ENCODE results near the gene FBXO10.

Gene FBXO10

DNA sequence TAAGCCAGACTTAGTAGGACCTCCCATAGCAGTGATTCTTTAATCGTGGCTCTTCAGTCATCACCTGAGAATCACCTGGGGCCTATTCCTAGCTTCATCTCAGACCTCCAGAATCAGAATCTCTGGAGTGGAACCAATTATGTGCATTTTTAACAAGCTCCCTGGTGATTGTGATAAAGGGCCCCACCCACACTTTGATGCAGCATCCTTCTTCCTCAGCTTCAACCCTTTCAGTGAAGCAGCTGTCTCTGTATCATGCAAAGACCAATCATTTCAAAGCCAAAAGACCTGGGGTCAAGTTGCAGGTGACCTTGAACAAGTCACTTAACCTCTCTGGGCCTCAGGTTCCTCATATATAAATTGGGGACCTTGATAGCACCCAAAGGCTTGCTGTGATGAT is 17.1 kb downstream of the FBXO10 start:
- TF ChIP-seq JUND (IDR thresholded peaks at IDR 0.05; ENCODE audit: low read depth): no peak
- no peak for DNase-seq (ENCODE audit: low read depth in 1 of 2, low spot score in 1 of 2)
- in situ Hi-C loops (cut with HindIII; ENCODE audit: low pct_unique_long_range_greater_than_20kb, low sequenced_read_pairs): no loop called here

DNA sequence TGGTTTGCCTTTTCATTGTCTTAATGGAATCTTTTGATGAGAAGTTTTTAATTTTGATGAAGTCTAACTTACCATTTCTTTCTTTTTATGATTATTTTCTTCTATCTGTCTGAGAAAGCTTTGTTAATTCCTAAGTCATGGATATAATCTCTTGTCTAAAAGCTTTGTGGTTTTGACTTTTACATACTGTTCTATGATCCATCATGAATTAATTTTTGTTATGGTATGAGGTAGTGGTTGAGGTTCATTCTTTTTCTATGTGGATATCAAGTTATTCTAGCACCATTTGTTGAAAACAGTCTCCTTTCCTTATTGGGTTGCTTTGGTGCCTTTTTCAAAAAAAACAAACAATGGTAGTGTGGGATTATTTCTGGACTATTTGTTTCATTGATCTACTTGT is 20.4 kb downstream of the FBXO10 start:
- no peak for TF ChIP-seq JUND (IDR thresholded peaks at IDR 0.05; ENCODE audit: low read depth)
- no peak for DNase-seq (ENCODE audit: low read depth in 1 of 2, low spot score in 1 of 2)
- in situ Hi-C loops (cut with HindIII; ENCODE audit: low pct_unique_long_range_greater_than_20kb, low sequenced_read_pairs): no loop called here

DNA sequence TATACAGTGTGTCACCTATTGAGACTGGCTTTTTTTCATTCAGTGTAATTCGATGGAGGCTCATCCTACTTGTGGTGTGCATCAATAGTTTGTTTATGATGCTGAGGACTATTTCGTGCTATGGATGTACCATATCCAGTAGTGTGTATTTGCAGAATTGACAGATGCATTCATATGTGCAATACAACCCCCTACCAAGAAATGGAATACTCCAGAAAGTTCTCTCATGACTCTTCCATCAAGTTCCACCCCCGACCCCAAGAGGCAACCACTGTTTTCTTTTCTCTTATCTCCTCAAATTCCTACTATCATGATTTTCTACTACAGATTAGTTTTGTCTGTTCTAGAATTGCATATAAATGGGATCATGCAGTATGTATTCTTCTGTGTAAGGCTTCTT is 21.9 kb downstream of the FBXO10 start:
- DNase-seq (ENCODE audit: low read depth in 1 of 2, low spot score in 1 of 2): no peak
- in situ Hi-C loops (cut with HindIII; ENCODE audit: low pct_unique_long_range_greater_than_20kb, low sequenced_read_pairs): no loop called here
- TF ChIP-seq JUND (IDR thresholded peaks at IDR 0.05; ENCODE audit: low read depth): no peak

DNA sequence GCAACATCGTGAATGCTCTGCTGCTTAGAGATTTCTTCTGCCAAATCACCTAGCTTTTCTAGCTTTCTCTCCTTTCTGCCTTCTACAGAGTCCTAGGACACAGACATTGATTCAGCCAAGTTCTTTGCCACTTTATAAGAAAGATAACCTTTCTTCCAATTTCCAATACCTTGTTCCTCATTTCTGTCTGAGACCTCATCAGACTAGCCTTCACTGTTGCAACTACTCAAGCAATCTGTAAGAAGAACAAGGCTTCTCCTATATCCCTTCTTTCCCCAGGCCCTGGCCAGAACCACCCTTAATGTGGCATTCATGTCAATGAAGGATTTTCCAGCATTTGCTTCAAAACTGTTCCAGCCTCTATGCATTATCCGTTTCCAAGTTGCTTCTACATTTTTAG is 24.3 kb downstream of the FBXO10 start:
- no peak for TF ChIP-seq JUND (IDR thresholded peaks at IDR 0.05; ENCODE audit: low read depth)
- in situ Hi-C loops (cut with HindIII; ENCODE audit: low pct_unique_long_range_greater_than_20kb, low sequenced_read_pairs): no loop called here
- no peak for DNase-seq (ENCODE audit: low read depth in 1 of 2, low spot score in 1 of 2)

GRCh38 chr9:37551468-37551867 is 24.7 kb downstream of the FBXO10 start:
- in situ Hi-C loops (cut with HindIII; ENCODE audit: low pct_unique_long_range_greater_than_20kb, low sequenced_read_pairs): no loop called here
- DNase-seq (ENCODE audit: low read depth in 1 of 2, low spot score in 1 of 2): no peak
- TF ChIP-seq JUND (IDR thresholded peaks at IDR 0.05; ENCODE audit: low read depth): no peak

DNA sequence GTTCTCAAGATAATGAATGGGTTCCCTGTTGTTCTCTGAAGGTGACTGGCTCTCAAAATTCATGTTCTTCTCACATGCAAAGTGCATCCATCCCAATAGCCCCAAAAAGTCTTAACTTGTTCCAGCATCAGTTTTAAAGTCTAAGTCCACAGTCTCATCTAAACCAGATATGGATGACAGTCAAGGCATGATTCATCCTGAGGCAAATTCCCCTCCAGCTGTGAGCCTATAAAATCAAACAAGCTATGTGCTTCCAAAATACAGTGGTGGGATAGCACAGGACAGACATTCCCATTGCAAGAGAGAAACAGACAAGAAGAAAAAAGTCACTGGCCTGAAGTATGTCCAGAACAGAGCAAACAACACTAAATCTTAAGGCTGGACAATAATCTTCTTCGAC is 25.4 kb downstream of the FBXO10 start:
- no peak for TF ChIP-seq JUND (IDR thresholded peaks at IDR 0.05; ENCODE audit: low read depth)
- in situ Hi-C loops (cut with HindIII; ENCODE audit: low pct_unique_long_range_greater_than_20kb, low sequenced_read_pairs): no loop called here

DNA sequence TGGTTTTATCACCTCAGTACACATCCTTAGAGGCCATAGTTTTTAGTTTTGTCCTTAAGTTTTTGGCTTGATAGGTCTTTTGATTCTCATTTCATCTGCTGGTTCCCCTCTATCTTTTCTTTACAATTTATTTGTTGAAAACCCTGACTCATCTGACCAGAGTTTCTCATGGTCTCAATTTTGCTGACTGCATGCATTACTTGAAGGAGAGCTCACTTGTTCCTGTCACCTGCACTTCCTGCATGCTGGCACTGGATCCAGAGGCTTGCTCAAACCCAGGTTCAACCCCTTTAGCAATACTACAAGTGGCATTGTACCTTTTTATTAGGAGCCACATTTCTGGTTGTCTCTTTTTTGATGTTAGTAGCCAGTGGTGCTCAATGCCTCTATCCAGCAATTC is 26.7 kb downstream of the FBXO10 start:
- no peak for DNase-seq (ENCODE audit: low read depth in 1 of 2, low spot score in 1 of 2)
- no peak for TF ChIP-seq JUND (IDR thresholded peaks at IDR 0.05; ENCODE audit: low read depth)

More for the DNA sequence above, 25.4 kb downstream of the FBXO10 start:
- no peak for DNase-seq (ENCODE audit: low read depth in 1 of 2, low spot score in 1 of 2)

DNA sequence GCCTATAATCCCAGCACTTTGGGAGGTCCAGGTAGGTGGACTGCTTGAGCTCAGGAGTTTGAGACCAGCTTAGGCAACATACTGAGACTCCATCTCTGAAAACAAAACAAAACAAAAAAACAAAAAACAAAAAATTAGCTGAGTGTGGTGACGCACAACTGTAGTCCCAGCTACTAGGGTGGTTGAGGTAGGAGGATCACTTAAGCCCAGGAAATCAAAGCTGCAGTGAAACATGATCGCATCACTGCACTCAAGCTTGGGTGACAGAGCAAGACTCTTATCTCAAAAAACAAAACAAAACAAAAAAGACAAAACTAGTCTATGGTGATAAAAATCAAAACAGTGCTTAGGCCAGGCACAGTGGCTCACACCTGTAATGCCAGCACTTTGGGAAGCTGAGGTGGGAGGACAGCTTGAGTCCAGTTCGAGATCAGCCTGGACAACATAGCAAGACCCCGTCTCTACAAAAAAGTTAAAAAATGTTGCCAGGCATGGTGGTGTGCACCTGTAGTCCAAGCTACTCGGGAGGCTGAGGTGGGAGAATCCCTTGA is 28.8 kb downstream of the FBXO10 start:
- no peak for TF ChIP-seq JUND (IDR thresholded peaks at IDR 0.05; ENCODE audit: low read depth)
- in situ Hi-C loops (cut with HindIII; ENCODE audit: low pct_unique_long_range_greater_than_20kb, low sequenced_read_pairs): no loop called here

More for the DNA sequence above, 26.7 kb downstream of the FBXO10 start:
- in situ Hi-C loops (cut with HindIII; ENCODE audit: low pct_unique_long_range_greater_than_20kb, low sequenced_read_pairs): no loop called here

GRCh38 chr9:37543468-37543867 is 32.7 kb downstream of the FBXO10 start:
- no peak for DNase-seq (ENCODE audit: low read depth in 1 of 2, low spot score in 1 of 2)
- no peak for TF ChIP-seq JUND (IDR thresholded peaks at IDR 0.05; ENCODE audit: low read depth)
- in situ Hi-C loops (cut with HindIII; ENCODE audit: low pct_unique_long_range_greater_than_20kb, low sequenced_read_pairs): no loop called here

More for the DNA sequence above, 28.8 kb downstream of the FBXO10 start:
- DNase-seq (ENCODE audit: low read depth in 1 of 2, low spot score in 1 of 2): no peak

GRCh38 chr9:37542895-37543294 is 33.3 kb downstream of the FBXO10 start:
- in situ Hi-C loops (cut with HindIII; ENCODE audit: low pct_unique_long_range_greater_than_20kb, low sequenced_read_pairs): no loop called here
- TF ChIP-seq JUND (IDR thresholded peaks at IDR 0.05; ENCODE audit: low read depth): no peak
- DNase-seq (ENCODE audit: low read depth in 1 of 2, low spot score in 1 of 2): peak in 1 of 2 experiments; percentile 3

- in situ Hi-C loops (cut with HindIII; ENCODE audit: low pct_unique_long_range_greater_than_20kb, low sequenced_read_pairs): no loop called here
- TF ChIP-seq JUND (IDR thresholded peaks at IDR 0.05; ENCODE audit: low read depth): no peak
- no peak for DNase-seq (ENCODE audit: low read depth in 1 of 2, low spot score in 1 of 2)
Observed at GRCh38 chr9:37542488-37542887, 33.7 kb downstream of the FBXO10 start.

DNA sequence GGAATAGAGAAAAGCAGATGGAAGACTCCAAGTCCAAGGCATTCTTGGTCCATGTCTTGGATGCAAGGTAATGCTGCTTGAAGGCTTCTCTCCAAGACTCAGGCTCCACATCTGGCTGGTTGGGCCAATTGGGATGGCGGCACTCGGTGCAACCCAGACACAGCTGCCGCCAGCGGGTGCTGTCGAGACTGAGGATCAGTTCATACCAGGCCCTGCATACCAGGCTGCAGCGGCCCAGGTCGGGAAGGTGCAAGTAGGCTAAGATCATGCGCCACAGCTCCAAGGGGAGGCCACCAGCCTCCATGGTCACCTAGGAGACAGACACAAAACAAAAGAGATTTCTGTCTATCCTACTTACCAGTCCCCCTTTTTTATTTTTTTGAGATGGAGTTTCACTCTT is 34.7 kb downstream of the FBXO10 start:
- TF ChIP-seq JUND (IDR thresholded peaks at IDR 0.05; ENCODE audit: low read depth): no peak

DNA sequence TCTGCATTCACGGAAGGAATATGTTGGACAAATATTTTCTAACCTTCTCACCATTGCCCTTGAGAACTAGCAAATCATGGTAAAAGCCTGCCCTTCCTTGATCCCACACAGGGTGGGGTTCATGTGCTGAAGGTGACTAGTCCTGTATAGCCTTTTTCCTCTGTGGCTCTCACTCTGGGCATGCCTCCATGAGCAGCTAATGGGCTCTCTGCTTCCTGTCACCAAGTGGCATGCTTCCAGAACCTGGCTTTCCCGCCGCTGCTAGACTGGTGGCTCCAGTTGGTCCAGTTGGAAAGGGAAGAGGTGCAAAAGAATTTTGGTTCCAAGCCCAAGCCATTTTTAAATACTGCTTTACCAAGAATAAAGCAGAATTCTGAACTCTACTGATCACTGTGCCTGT is 35.5 kb downstream of the FBXO10 start:
- DNase-seq (ENCODE audit: low read depth in 1 of 2, low spot score in 1 of 2): peak; percentile 36 to 88
- TF ChIP-seq JUND (IDR thresholded peaks at IDR 0.05; ENCODE audit: low read depth): no peak
- in situ Hi-C loops (cut with HindIII; ENCODE audit: low pct_unique_long_range_greater_than_20kb, low sequenced_read_pairs): no loop called here

More for the DNA sequence above, 34.7 kb downstream of the FBXO10 start:
- no peak for DNase-seq (ENCODE audit: low read depth in 1 of 2, low spot score in 1 of 2)
- in situ Hi-C loops (cut with HindIII; ENCODE audit: low pct_unique_long_range_greater_than_20kb, low sequenced_read_pairs): no loop called here

DNA sequence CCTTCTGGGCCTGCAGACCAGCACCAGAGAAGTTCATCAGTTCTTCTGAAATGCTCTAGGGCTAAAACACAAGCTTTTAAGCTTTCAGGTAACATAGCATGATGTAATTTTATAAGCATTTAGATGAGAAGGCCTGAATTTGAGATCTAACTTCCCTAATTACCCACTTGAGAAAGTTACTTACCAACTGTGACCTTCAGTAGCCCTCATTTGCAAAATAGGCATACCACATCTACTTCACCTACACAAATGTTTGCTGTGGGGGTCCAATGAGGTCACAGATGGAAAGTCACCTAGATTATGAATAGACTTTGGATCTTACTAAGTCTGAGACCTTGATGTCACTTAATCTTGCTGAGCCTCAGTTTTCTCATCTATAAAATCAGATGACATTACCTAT is 36.5 kb downstream of the FBXO10 start:
- TF ChIP-seq JUND (IDR thresholded peaks at IDR 0.05; ENCODE audit: low read depth): no peak
- no peak for DNase-seq (ENCODE audit: low read depth in 1 of 2, low spot score in 1 of 2)
- in situ Hi-C loops (cut with HindIII; ENCODE audit: low pct_unique_long_range_greater_than_20kb, low sequenced_read_pairs): no loop called here

Measured in T47D (cell line).